GM20431 (cell line): ENCODE measurements around the gene BAIAP2L2.
"Not testable (repeated sequence)": the region's sequence is repeated elsewhere in the genome, so short reads cannot be mapped to it uniquely, and the experiment has no call there.

Source experiments
- in situ Hi-C: fragments of 300-500 bp; cut with MseI, MboI; formaldehyde crosslinking; loops from one replicate; pipeline ENCODE4 v1.15.0; 2020; ENCODE audit warnings: low sequenced_read_pairs; ENCODE audit not compliant: unreplicated experiment

Gene BAIAP2L2

GRCh38 chr22:38041760-38042487 is 68.6 kb downstream of the BAIAP2L2 start:
- in situ Hi-C loops = no loop called here

GRCh38 chr22:38040953-38041759 is 69.3 kb downstream of the BAIAP2L2 start:
- in situ Hi-C loops = no loop called here

GRCh38 chr22:38038890-38039812 is 71.3 kb downstream of the BAIAP2L2 start:
- in situ Hi-C loops = no loop called here

GRCh38 chr22:38038426-38038825 is 72.1 kb downstream of the BAIAP2L2 start:
- in situ Hi-C loops = no loop called here

GRCh38 chr22:38037367-38038150 is 72.9 kb downstream of the BAIAP2L2 start:
- in situ Hi-C loops = not testable (repeated sequence)

- in situ Hi-C loops = no loop called here
Observed at GRCh38 chr22:38036392-38037062, 74.0 kb downstream of the BAIAP2L2 start.

- in situ Hi-C loops = no loop called here
Observed at GRCh38 chr22:38035530-38035885, 75.0 kb downstream of the BAIAP2L2 start.
